Measurements from ENCODE around the gene CATSPERB.

GRCh38 chr14:91595736-91596135 is 136.2 kb downstream of the CATSPERB start:
- TF ChIP-seq CTCF (IDR thresholded peaks at IDR 0.05; ENCODE audit: low read depth, low read length) (no peak), EZH2phosphoT487 (IDR thresholded peaks at IDR 0.05; ENCODE audit: low read depth) (no peak)

All from OCI-LY3 (cell line).